Body of pancreas (tissue), 4 donors: ENCODE results near the gene KANK3.

ENCODE experiments used
- POLR2A ChIP-seq, 3 donors: fragments of 450-650 bp; IDR thresholded peaks; one replicate each; pipeline ENCODE4 v1.6.1; 2016; ENCODE audit warnings: antibody characterized with exemption in 3 of 3, mild to moderate bottlenecking in 2 of 3
- TF ChIP-seq, protein P1 (sequence below), 7 experiments: fragments of 450-650 bp in 4 of 7; fragments of 200-600 bp in 3 of 7; sonication (generic) in 3 of 7; IDR thresholded peaks; one replicate each; pipeline ENCODE4 v1.5.1; 2016 to 2019; ENCODE audit warnings: antibody characterized with exemption in 7 of 7

DNA sequence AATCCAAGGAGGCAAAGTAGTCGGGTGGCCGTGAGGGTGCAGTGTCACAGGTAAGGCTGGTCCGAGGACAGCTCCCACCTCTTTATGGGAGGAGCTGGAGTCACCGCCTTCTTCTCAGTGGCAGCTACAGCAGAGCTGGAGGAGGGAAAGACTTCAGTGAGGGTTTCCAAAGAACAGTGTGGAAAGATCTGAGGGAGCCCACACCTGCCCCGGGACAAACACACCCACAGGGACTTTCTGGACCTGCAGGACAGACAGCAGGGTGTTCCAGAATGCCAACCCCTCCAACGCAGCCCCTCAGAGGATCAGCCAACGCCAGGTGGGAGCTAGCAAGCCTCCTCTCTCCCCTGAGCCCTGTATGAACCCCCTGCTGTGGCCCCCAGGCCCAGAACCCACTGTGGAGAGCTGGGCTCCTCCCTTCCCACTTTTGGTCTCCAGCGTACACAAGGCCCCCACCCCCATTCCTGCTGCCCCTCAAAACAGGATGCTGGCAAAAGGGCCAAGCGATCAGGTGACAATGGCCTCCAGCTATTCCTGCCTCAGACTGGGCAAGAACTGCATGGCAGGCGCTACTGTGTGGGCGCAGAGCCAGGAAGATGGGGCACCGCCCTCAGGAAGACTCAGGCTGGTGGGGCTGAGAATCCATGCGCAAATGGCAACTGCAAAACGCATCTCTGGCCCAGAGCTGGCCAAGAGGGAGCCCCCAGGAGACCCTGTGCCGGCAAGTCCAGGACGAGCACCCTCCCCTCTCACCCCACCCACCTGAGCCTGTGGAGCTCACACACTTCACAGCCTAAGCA is 31.4 kb downstream of the KANK3 start:
- TF ChIP-seq, protein P1, sequence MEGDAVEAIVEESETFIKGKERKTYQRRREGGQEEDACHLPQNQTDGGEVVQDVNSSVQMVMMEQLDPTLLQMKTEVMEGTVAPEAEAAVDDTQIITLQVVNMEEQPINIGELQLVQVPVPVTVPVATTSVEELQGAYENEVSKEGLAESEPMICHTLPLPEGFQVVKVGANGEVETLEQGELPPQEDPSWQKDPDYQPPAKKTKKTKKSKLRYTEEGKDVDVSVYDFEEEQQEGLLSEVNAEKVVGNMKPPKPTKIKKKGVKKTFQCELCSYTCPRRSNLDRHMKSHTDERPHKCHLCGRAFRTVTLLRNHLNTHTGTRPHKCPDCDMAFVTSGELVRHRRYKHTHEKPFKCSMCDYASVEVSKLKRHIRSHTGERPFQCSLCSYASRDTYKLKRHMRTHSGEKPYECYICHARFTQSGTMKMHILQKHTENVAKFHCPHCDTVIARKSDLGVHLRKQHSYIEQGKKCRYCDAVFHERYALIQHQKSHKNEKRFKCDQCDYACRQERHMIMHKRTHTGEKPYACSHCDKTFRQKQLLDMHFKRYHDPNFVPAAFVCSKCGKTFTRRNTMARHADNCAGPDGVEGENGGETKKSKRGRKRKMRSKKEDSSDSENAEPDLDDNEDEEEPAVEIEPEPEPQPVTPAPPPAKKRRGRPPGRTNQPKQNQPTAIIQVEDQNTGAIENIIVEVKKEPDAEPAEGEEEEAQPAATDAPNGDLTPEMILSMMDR (IDR thresholded peaks at IDR 0.05) = no peak
- no peak for TF ChIP-seq POLR2A (IDR thresholded peaks at IDR 0.05)
